CD4-positive, alpha-beta T cell treated with Interleukin-10 for 1 hour (primary cell): Measurements from ENCODE around the gene CSTF3.

Source experiments
- DNase-seq: peaks from one replicate; pipeline ENCODE4 v3.0.0-alpha.2; 2020

CSTF3 gene

DNA sequence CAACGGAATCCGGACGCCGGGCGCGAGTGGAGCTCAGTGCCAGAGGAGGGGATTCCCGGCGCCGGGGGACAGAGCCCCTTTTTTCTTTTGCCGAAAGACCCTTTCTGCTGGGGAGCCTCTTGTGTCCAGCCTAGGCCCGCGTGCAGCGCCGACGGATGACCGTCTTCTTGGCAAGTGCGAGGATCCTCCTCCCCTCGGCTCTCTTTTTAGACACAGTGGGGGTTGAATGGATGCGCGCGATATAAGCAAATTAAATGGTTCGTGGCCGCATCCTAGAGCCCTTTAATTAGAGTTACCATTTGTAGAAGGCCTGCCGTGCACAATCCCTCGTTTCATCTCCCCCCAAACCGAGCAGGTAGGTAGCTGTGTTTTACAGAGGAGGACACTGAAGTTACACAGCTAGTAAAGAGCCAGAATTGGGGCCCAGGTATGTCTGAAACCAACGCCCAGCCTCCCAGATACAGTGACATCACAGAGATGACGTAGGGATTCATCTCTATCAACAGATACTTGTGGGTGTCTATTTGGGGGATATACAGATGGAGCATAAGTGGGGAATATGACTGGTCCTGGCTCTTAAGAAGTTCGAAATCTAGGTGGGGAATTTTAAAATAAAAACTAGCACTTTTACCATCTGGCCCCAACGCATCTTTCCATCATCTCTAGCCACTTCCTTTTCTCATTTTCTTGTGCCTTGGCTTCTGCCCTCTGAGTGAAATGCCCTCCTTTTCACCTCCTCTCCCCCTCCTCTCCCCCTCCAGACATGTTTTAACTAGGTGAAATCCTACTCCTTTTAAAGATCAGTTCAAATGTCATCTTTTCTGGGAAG, 121.0 kb downstream of the CSTF3 start:
- DNase-seq = peak; percentile 66

DNA sequence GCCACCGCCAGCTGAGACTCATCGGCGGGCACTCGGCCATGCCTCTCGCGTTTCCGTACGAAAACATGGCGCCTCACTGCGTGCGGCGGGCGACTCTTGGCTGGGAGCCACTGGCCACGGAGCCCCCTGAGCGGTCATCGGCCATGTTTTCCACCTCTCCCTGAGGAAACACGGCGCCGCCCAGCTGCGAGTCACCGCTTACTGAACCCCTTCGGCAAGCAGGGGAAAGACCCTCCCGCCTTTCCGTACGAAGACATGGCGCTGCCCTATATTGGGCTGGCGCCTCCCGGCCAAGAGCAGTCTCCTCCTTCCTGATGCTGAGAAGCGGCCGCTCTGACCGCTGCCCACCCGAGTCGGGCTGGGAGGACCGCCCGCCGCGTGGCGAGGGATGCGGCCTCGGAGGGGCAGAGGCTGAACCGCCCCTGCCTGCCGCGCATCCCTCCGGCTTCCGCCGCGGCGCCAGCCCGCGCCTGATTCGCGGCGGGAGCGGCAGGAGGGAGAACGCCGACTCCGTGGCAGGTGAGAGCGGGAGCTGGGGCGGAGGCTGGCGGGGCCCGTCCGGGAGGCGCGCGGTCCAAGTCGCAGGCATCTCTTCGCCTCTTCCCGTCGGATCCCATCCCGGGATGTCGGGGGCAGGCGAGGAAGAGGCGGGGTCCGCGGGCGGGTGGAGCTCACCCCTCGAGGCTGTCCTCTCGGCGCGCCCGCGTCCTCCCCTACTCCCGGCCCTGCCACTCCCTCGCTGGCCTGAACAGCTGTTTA, 121.8 kb downstream of the CSTF3 start, which contains the start of gene TCP11L1:
TCP11L1 (plus strand) TSS at position 299 of the 759 bp plus-strand sequence. CDS start 4,202 bp downstream, outside the sequence.
- peak; percentile 81 for DNase-seq

- no peak for DNase-seq
Measured at GRCh38 chr11:33035011-33035410, 126.3 kb downstream of the CSTF3 start.
